GM23338 (cell line): ENCODE measurements around the gene TRIO. TPM values are rescaled to one million over a fixed set of nuclear protein-coding genes. Genes with fewer than 3 reads are reported as not detected.

ENCODE experiments used
- ATAC-seq: fragments of 200-7000 bp; cut with Tn5 transposase; 3 replicates; pipeline ENCODE4 v1.9.1; 2020
- DNase-seq: peaks from one replicate; pipeline ENCODE4 v3.0.0-alpha.2; 2015; ENCODE audit warnings: low spot score
- H2AFZ ChIP-seq: fragments of 200-600 bp; sonication (generic); 2 replicates; pipeline ENCODE4 v1.8.0; 2016; ENCODE audit warnings: antibody characterized with exemption, mild to moderate bottlenecking, moderate library complexity
- H3F3A ChIP-seq: fragments of 200-600 bp; sonication (generic); replicated peaks from 2 replicates; pipeline ENCODE4 v1.8.0; 2017; ENCODE audit warnings: antibody characterized with exemption, mixed run types, low read depth
- H3K27ac ChIP-seq: fragments of 200-600 bp; sonication (generic); 2 replicates; pipeline ENCODE4 v1.6.1; 2016; ENCODE audit warnings: low read depth
- H3K27me3 ChIP-seq: fragments of 200-600 bp; sonication (generic); 2 replicates; pipeline ENCODE4 v1.8.0; 2016; ENCODE audit warnings: mild to moderate bottlenecking, mixed run types, moderate library complexity; ENCODE audit not compliant: insufficient read depth
- H3K36me3 ChIP-seq: fragments of 200-600 bp; sonication (generic); 2 replicates; pipeline ENCODE4 v1.8.0; 2016; ENCODE audit warnings: mild to moderate bottlenecking; ENCODE audit not compliant: insufficient read depth
- H3K4me1 ChIP-seq: fragments of 200-600 bp; sonication (generic); 2 replicates; pipeline ENCODE4 v1.8.0; 2016; ENCODE audit warnings: mild to moderate bottlenecking, moderate library complexity; ENCODE audit not compliant: insufficient read depth
- H3K4me2 ChIP-seq: fragments of 200-600 bp; sonication (generic); 2 replicates; pipeline ENCODE4 v1.7.1; 2017; ENCODE audit warnings: mixed run types
- H3K4me3 ChIP-seq: fragments of 200-600 bp; sonication (generic); 2 replicates; pipeline ENCODE4 v1.6.1; 2016; ENCODE audit warnings: mixed run types
- H3K79me2 ChIP-seq: fragments of 200-600 bp; sonication (generic); replicated peaks from 2 replicates; pipeline ENCODE4 v1.8.0; 2017; ENCODE audit warnings: mild to moderate bottlenecking; ENCODE audit not compliant: insufficient read depth
- H3K9me2 ChIP-seq: fragments of 200-600 bp; sonication (generic); 2 replicates; pipeline ENCODE4 v1.8.0; 2017; ENCODE audit not compliant: insufficient read depth
- H4K20me1 ChIP-seq: fragments of 200-600 bp; sonication (generic); replicated peaks from 2 replicates; pipeline ENCODE4 v1.8.0; 2017; ENCODE audit warnings: mild to moderate bottlenecking; ENCODE audit not compliant: insufficient read depth
- H3K27ac Mint-ChIP-seq: 2 replicates; pipeline ENCODE4 v1.8.0; 2020; ENCODE audit warnings: inconsistent platforms, mild to moderate bottlenecking, moderate library complexity, mixed read lengths
- H3K27me3 Mint-ChIP-seq: 3 replicates; pipeline ENCODE4 v1.8.0; 2022; ENCODE audit warnings: low read depth, mild to moderate bottlenecking, moderate library complexity, mixed read lengths, inconsistent platforms; ENCODE audit not compliant: insufficient read depth, poor library complexity
- H3K36me3 Mint-ChIP-seq: 3 replicates; pipeline ENCODE4 v1.8.0; 2021; ENCODE audit warnings: low read depth, mild to moderate bottlenecking, inconsistent platforms, moderate library complexity, mixed read lengths
- H3K4me1 Mint-ChIP-seq: 3 replicates; pipeline ENCODE4 v1.8.0; 2020; ENCODE audit warnings: mild to moderate bottlenecking, inconsistent platforms, mixed read lengths
- H3K4me3 Mint-ChIP-seq: 3 replicates; pipeline ENCODE4 v1.8.0; 2021; ENCODE audit warnings: moderate library complexity, mild to moderate bottlenecking, inconsistent platforms, mixed read lengths
- H3K9me3 Mint-ChIP-seq: 3 replicates; pipeline ENCODE4 v1.8.0; 2020; ENCODE audit warnings: moderate library complexity, mild to moderate bottlenecking, inconsistent platforms, mixed read lengths
- CREB1 ChIP-seq: fragments of 250-450 bp; sonication (Bioruptor Pico); IDR thresholded peaks from 2 replicates; pipeline ENCODE4 v1.5.0; 2020; ENCODE audit warnings: low read depth, mild to moderate bottlenecking, moderate library complexity
- CTCF ChIP-seq, 2 experiments: fragments of 200-600 bp in 1 of 2; sonication (generic) in 1 of 2; conservative IDR thresholded peaks; 2 replicates each; pipeline versions ENCODE4 v1.5.1 to v1.6.1; 2016 to 2017; ENCODE audit warnings: antibody characterized with exemption in 2 of 2, low read depth in 2 of 2, mild to moderate bottlenecking in 2 of 2, moderate library complexity in 1 of 2
- ETS1 ChIP-seq: IDR thresholded peaks from 2 replicates; pipeline ENCODE4 v1.6.1; 2016; ENCODE audit warnings: antibody characterized with exemption
- EZH2 ChIP-seq: fragments of 200-600 bp; sonication (generic); IDR thresholded peaks from one replicate; pipeline ENCODE4 v1.8.0; 2017; ENCODE audit warnings: antibody characterized with exemption, mild to moderate bottlenecking, low read depth; ENCODE audit not compliant: unreplicated experiment
- JUNB ChIP-seq: IDR thresholded peaks from one replicate; pipeline ENCODE4 v1.6.1; 2016; ENCODE audit warnings: antibody characterized with exemption; ENCODE audit not compliant: unreplicated experiment
- NANOG ChIP-seq: IDR thresholded peaks from 2 replicates; pipeline ENCODE4 v1.6.1; 2016; ENCODE audit warnings: antibody characterized with exemption, borderline replicate concordance
- REST ChIP-seq: IDR thresholded peaks from one replicate; pipeline ENCODE4 v1.6.1; 2018; ENCODE audit warnings: antibody characterized with exemption; ENCODE audit not compliant: unreplicated experiment
- STAT1 ChIP-seq: IDR thresholded peaks from one replicate; pipeline ENCODE4 v1.6.1; 2016; ENCODE audit warnings: antibody characterized with exemption; ENCODE audit not compliant: unreplicated experiment
- ZNF114 ChIP-seq: fragments of 250-450 bp; sonication (Bioruptor Pico); IDR thresholded peaks from 2 replicates; pipeline ENCODE4 v1.5.0; 2020; ENCODE audit warnings: mild to moderate bottlenecking, moderate library complexity
- ZNF331 ChIP-seq: fragments of 250-450 bp; sonication (Bioruptor Pico); IDR thresholded peaks from 2 replicates; pipeline ENCODE4 v1.5.0; 2020; ENCODE audit warnings: low read depth, mild to moderate bottlenecking, moderate library complexity
- ZNF462 ChIP-seq: fragments of 250-450 bp; sonication (Bioruptor Pico); IDR thresholded peaks from 2 replicates; pipeline ENCODE4 v1.5.0; 2020; ENCODE audit warnings: mild to moderate bottlenecking, moderate library complexity
- polyA plus RNA-seq: library from polyadenylated mRNA; unstranded; fragments of >200 nt; fragmentation: Nextera tagmentation; extraction: Ambion mirVana; gene quantifications from 2 replicates; pipeline ENCODE4 v1.2.1, GENCODE V29; 2016
- total RNA-seq: library from RNA; depleted of rRNA; stranded (reverse); fragments of >200 nt; shearing (Covaris generic); gene quantifications from 2 replicates; pipeline ENCODE4 v1.2.3, GENCODE V29; 2014

The TRIO gene
- total and polyA plus RNA-seq, 2 experiments from 2014 or later = 13.8 to 113 TPM

- TF ChIP-seq REST (no peak), ZNF114 (CRISPR knock-in tag) (no peak), ZNF331 (no peak), CTCF (conservative IDR thresholded peaks at IDR 0.05; ENCODE audit: low read depth in 2 of 2) (no peak), CREB1 (CRISPR knock-in tag) (no peak), ETS1 (no peak), NANOG (no peak), JUNB (no peak)
These were observed 95.1 kb downstream of the TRIO start (continued) for GRCh38 chr5:14238272-14238671.

- peak overlapping the region; percentile 53; the same call in 1 of the 2 replicates for H3K4me2 ChIP-seq
- ATAC-seq = no peak
These were observed 96.3 kb downstream of the TRIO start for GRCh38 chr5:14239404-14239803.

More at GRCh38 chr5:14239404-14239803, 96.3 kb downstream of the TRIO start:
- Histone ChIP-seq H3K4me1 (peaks cover 57% of the 10 kb centered on the region), H3K4me3 (no peak overlapping the region), H2AFZ (no peak overlapping the region), H3K9me2 (no peaks in the 10 kb centered on the region), H3K36me3 (no peaks in the 10 kb centered on the region), H4K20me1 (peaks cover 12% of the 10 kb centered on the region; the same call in 1 of the 2 replicates), H3K27ac (peak overlapping the region; percentile 40; the same call in 1 of the 2 replicates), H3K27me3 (no peaks in the 10 kb centered on the region), H3K79me2 (peaks cover 98% of the 10 kb centered on the region), H3F3A (no peaks in the 10 kb centered on the region)
- Mint-ChIP-seq H3K27ac (no peak overlapping the region; the same call in 1 of the 2 replicates), H3K9me3 (no peaks in the 10 kb centered on the region), H3K27me3 (peaks cover 5% of the 10 kb centered on the region), H3K4me3 (no peak overlapping the region), H3K4me1 (peaks cover 78% of the 10 kb centered on the region), H3K36me3 (no peaks in the 10 kb centered on the region)
- TF ChIP-seq ZNF462 (CRISPR knock-in tag) (no peak), NANOG (no peak), EZH2 (no peak), ETS1 (no peak), STAT1 (no peak), ZNF331 (no peak), ZNF114 (CRISPR knock-in tag) (no peak)
- DNase-seq = no peak
